HG02798 (cell line): ENCODE measurements around the gene SCAPER.

Source experiments
- ATAC-seq: cut with Tn5 transposase; IDR thresholded peaks from one replicate; pipeline ENCODE4 v1.9.1; 2021; ENCODE audit warnings: mild to moderate bottlenecking; ENCODE audit not compliant: unreplicated experiment, poor library complexity

SCAPER gene

DNA sequence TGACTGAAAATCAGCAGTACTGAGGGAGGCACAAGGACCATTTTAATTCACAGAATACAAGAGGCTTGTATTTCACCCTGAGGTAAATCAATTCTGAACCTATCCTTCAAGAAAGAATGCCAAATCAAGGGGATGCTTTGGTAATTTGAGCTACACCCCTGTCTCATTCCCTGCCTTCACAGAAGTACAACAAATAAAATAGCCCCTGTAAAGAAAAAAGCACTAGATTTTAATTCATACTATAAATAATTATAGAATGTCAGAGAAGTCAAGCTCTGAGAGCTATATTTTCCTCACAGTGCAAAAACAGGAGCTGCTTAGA is 319.6 kb downstream of the SCAPER start:
- no peak for ATAC-seq

DNA sequence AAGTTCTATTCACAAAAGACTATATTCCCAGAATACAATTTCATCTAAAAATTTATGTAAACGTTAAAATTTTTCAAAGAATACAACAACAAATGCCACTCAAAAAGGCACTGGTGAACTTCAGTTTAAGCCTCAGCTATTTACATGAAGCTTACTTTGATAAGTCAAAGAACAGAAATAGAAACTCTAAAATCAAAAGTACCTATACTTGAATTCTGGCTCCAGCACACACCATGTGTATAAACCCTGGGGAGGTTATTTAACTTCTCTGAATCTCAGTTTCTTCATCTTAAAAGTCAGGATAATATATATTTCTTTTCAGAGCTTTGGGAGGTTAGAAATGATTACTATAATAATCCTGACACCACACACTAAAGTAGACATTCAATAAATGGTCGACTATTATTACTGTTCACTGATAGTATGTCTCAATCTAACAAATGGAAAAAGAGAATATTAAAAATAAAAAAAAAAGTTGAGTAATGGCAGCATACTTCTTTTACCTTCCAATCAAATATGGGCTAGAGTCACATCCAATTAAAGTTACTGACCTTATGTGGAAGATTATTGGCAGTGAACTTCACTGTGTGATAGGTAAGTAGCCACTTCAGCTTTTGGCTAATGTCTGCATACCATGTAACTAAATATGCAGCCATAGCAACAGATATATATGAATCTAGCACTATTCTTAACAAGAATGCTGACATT is 320.1 kb downstream of the SCAPER start:
- ATAC-seq: no peak

DNA sequence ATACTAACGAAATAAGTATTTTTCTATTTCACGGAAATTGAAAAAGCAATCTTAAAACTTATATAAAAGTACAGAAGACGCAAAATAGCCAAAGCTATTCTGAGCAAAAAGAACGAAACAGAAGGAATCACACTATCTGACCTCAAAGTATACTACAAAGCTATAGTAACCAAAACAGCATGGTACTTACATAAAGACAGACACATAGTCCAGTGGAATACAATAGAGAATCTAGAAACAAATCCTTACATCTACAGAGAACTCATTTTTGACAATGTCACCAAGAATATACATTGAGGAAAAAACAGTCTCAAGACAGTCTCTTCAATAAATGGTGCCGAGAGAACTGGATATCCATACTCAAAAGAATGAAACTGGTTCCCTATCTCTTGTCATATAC is 322.6 kb downstream of the SCAPER start:
- ATAC-seq: no peak

DNA sequence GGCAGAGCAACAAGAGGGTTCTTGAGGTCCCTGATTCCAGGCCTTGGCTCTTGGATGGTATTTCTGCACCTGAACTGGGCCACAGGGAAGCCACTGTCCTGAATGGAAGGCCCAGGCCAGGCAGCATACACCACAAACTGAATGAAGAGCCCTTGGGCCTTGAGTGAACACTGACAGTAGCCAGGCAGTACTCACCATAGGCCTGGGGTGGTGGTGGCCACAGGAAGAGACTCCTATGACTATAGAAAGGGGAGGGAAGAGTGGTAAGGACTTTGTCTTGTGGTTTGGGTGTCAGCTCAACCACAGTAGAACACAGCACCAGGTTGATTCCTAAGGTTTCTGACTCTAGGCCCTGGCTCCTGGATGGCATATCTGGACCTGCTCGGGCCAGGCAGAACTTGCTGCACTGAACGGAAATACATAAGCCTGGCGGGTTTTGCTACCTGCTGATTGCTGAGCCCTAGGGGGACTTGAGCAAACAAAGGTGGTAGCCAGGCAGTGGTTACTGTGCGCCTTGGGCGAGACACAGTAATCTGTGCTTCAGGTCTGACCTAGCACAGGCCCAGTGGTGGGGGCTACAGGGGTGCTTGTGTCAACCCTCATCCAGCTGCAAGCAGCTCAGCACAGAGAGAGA is 327.1 kb downstream of the SCAPER start:
- no peak for ATAC-seq

DNA sequence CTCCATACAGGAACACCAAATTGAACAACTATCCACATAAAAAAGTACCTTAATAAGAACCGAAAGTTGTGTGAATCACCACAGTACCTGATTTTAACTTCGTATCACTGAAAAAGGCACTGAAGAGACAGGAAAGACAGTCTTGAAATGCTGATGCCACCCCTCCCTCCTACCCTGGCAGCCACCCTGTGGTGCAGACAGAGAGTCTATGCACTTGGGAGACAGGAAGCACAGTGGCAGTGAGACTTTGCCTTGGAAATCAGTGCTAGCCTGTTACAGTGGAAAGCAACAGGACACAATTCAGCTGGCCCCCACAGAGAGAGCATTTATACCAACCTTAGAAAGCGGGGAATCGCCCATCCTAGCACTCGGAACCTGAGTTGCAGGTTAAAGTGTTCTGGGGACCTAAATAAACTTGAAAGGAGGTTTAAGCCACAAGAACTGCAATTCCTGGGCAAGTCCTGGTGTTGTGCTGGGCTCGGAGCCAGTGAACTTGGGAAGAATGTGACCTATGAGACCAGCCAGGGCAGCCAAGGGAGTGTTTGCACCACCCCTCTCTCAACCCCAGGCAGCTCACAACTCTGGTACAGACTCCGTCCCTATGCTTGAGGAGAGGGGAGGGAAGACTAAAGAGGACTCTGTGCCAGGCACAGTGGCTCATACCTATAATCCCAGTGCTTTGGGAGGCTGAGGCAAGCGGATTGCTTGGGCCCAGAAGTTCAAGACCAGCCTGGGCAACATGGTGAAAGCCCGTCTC is 328.4 kb downstream of the SCAPER start:
- ATAC-seq: no peak

DNA sequence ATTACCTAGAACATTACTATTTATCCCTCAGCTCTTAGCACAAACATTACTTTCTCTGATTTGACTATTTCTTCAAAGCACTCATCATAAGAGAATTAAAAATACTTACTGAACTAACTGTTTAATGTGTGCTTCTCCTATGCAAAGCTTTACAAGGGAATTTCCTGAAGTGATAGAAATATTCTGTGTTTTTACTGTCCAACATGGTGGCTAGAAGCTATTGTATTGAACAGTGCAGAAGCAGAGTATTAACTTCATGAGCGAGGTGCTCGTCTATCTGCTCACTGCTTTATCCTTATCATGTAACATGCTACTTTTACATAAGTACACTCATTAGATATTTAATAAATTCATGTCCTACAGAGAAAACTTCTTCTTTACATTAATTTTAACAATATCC is 329.5 kb downstream of the SCAPER start:
- ATAC-seq: peak; percentile 27

DNA sequence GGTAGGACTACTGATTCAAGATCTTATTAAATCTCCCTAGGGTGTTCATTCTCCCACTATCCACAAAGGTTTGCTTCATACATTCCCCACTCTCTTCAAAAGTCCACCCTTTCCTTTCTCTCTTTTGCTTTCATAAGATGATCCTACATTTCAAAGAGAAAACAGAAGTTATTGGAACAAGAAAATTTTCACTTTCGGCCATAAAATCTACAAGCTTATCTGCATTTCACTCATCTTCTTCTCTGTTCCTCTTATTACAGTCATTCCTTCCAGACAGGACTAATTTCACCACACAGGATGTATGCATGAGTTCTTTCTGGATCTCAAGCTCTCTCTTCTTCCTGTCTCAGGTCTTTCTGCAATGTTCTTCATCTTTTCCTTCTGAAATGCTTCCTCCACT is 329.9 kb downstream of the SCAPER start:
- ATAC-seq: peak; percentile 71

DNA sequence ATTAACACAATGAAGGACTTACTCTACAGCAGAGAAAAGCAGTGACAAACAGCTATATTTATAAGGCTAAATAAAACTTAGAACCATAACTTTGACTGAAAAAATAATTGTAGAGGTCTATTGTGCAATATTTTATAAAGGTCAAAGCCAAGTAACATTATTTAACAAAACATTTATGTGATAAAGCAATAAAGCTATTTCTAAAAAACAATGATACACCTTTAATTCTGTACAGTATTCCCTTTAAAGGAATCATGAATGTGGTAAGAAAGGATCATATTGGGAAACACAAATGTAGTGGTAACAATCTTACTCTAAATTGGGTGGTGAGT is 332.2 kb downstream of the SCAPER start:
- no peak for ATAC-seq

DNA sequence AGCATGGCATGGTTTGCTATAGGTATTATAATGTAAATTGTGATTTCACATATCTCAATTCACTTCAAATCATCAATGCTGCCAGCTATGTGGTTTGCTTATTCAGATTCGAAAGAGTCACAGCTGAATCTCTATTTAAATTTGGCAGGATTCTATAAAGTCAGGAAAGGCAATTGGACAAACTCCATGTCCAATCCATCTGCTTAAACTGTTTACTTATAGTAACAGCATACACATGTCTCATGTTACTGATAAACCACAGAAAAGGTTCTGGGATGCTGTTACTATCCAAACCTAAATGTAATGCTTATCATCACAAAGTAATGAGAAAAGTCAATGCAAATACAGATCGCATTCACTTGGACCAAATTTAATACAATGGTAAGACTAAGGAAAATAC is 338.9 kb downstream of the SCAPER start:
- ATAC-seq: no peak

DNA sequence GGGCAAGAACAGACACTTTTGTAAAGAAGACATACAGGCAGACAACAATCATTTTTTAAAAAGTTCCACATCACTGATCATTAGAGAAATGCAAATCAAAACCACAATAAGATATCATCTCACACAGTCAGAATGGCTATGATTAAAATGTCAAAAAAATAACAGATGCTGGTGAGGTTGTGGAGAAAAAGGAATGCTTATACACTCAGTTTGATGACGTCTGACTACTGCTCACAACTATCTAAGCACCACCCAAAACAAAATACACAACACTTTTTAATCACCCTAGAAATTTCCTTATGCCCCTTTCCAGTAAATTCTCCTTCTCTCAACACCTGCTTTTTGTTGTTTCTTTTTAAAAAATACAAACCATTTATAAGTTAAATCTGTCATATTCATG is 339.8 kb downstream of the SCAPER start:
- ATAC-seq: no peak

DNA sequence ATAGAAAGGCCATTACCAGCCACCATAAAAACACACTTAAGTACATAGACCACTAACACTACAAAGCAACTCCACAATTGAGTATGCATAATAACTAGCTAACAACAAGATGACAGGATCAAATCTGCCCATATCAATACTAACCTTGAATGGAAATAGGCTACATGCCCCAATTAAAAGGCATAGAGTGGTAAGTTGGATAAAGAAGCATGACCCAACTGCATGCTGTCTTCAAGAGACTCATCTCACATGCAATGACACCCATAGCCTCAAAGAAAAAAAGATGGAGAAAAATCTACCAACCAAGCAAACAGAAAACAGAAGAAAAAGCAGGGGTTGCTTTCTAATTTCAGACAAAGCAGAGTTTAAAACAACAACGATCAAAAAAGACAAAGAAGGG is 349.9 kb downstream of the SCAPER start:
- no peak for ATAC-seq

DNA sequence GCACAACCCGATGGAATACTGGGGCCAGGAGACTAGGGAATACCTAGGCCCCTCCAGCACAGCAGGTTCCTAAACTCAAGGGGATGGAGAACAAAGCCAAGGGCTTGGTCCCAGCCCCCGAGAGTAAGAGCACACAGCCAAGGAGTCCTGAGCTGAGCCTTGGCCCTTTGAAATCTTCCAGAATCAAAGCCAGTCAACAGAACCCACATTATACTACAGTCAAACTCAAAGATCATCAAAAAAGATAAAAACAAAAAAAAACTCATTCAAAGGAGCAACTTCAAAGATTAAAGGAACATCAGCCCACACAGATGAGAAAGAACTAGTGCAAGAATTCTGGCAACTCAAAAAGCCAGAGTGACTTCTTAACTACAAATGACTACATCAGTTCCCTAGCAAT is 351.6 kb downstream of the SCAPER start:
- no peak for ATAC-seq

DNA sequence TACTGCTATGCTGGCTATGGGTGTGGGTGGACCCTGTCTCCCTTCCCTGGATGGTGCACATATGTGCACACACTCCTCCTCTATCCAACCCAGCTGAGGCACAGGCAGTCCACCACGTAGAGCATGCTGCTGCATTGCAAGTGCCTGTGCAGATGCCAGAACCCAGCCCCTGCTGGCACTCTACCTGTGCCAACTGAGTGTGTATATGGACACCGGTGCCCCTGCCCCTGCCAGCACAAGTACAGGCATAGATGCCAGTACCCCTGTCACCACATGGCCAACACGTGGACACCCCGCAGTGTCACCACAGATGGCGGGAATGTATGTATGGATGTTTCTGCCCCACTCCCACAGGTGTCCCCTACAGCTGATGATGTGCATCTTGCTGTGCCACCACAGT is 352.0 kb downstream of the SCAPER start:
- ATAC-seq: no peak

DNA sequence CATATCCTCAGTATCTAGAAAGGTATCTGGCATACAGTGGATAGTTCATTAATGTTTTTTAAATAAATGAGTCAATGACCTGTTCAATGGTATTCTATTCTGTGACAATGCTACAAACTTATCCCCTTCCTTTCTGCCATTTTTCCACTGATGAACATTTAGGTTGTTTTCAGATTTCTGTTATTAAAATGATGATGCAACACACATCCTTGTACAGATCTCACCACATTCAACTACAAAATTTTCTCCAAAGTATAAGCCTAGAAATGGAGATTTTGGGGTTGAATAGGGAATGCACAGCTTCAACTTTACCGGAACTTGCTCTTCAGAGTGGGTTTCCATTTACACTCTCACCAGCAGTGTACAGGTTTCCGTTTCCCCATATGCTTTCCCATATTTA is 358.3 kb downstream of the SCAPER start:
- no peak for ATAC-seq

DNA sequence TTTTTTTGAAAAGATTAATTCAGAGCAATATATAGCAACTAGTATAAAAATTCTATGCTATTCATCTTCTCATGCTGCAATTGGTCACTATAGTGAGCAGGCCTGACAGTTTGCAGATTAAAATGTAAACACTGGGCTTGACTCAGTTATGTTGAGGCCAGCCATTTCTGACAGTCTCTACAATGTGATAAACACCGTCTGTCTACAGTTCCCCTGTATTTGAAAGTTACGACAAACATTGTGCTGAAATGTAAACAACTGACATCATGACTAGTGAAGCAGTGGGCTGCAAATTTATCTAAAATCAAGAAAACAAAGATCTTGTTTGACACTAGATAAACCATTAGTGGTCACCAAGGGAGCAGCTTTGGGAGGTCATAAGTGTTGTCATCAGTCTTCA is 371.1 kb downstream of the SCAPER start:
- ATAC-seq: no peak

DNA sequence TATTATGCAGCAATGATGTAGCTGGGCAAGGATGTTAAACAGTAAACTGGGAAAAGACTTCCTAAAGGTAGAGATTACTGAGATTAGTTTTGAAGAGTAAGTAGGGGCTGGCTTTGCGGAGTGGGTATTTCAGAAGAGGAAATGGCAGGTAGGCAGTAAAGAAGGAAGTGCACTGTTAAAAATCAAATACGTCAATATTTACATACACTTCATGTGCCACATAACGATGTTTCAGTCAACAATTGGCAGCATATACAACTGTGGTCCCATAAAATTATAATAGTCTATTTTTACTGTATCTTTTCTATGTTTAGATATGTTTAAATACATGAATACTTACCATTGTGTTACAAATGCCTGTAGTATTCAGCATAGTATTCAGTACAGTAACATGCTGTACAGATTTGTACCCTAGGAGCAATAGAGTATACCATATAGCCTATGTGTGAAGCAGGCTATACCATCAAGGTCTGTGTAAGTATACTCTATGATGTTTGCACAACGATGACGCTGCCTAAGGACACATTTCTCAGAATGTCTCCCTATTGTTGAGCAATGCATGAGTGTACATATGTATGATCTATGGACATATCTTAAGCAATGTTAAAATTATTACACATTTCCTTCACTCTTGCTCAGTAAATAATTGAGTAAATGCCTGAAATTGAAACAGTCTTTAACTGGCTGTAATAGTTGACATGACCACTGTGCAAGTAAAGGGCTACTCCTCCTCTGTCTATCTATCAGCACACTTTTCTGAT is 371.9 kb downstream of the SCAPER start:
- ATAC-seq: no peak

DNA sequence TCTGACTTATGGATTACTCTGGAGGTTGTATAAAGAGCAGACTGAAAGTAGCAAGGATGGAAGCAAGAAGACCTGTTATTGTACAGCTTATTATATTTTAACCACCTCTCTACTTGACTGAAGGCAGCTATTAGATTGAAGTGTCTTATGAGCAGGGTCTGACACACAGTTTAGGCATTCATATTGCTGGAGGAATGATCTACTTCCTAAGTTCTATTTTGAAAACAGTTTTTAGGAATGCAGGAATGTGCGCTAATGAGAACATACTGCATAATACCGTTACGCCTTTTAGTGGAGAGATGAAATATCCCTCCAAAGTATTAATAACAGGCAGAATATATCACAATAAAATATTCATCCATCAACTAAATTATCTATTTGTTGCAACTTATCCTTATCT is 375.2 kb downstream of the SCAPER start:
- ATAC-seq: no peak

DNA sequence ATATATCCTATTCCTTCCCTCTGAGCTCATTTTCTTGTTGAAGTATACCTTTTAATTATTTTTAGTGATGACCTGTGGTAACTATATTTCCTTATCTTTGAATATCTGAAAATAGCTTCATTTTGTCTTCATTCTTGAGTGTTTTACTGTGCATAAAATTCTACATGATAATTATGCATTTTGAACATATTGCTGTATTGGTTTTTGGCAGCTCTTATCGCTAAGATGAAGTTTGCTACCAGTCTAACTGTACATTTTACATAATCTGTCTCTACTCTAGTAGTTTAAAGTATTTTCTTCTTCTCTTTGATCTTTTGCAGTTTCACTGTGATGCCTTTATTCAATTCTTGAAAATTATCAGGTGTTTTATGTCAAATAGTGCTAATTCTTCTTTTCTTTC is 379.0 kb downstream of the SCAPER start:
- no peak for ATAC-seq

DNA sequence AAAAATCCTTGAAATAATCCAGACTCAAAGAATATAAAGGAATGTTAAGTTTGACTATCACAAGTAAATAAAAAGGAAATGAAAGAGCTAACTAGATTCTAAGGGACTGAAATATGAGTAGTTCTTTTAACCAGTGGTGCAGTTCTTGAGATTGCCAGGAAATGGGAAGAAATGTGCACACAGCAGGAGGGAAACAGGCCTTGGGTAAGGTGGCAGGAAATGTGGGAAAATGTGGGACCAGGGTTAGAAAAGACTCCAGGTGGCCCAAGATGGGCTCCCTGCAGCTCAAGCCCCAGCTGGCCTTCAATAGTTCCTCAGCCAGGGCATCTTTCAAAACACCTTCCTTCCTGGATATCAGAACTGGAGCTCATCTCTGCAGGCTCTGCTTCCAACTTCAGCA is 387.2 kb downstream of the SCAPER start:
- no peak for ATAC-seq

DNA sequence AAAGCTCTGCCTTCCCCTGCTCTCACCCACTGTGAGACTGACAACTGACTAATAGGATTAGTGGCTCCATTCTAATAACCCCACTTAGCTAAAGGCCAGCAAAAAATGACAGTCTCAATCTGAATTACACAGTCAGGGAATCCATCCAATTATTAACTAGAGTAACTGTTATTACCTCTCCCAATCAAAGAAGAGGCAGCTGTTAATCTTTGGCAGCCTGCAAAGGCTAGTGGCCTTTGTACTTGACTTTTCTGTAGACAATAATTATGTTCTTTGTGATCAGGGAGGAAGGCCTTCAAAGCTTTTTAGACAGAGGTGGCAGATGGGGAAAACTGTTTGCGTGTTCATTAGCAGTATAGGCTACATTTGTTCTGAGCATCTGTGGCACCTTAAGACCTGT is 390.9 kb downstream of the SCAPER start:
- no peak for ATAC-seq

DNA sequence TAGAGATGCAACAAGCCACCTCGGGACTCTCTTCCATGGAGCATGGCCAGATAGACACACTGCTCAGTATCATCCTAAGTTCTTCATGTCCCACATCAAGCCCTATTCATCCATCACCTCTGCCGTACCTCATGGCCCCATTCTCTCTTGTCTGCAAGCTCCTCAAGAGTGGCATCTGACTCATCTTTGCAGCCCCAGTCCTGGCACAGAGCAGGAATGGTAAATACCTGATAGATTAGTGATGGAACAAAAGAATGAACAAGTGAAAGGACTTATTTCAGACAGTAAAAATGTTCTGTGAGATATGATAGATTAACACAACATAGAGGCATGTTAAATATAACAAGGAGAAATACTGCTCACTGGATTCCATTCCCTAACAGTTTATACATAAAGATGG is 392.2 kb downstream of the SCAPER start:
- ATAC-seq: no peak
